Activated CD4-positive, alpha-beta T cell treated with anti-CD3 and anti-CD28 coated beads, Interleukin-2, amount 50 U/mL, for 1 hour (primary cell): ENCODE data around the gene ADCY6.

Experiments used
- DNase-seq: peaks from one replicate; pipeline ENCODE4 v3.0.0-alpha.2; 2020

ADCY6 gene

GRCh38 chr12:48815126-48816110 lies 26.5 kb upstream of the ADCY6 start:
- DNase-seq = no peak

- DNase-seq = peak; percentile 65
These were observed 25.6 kb upstream of the ADCY6 start for GRCh38 chr12:48814262-48815125.

GRCh38 chr12:48813465-48814261 lies 24.8 kb upstream of the ADCY6 start:
- no peak for DNase-seq

GRCh38 chr12:48812389-48812788 lies 23.5 kb upstream of the ADCY6 start:
- no peak for DNase-seq

- no peak for DNase-seq
These were observed 22.7 kb upstream of the ADCY6 start for GRCh38 chr12:48811437-48812090.

GRCh38 chr12:48810903-48811431 lies 22.1 kb upstream of the ADCY6 start:
- DNase-seq = no peak

- no peak for DNase-seq
These were observed 19.1 kb upstream of the ADCY6 start for GRCh38 chr12:48807981-48808380.

GRCh38 chr12:48803675-48804074 lies 14.8 kb upstream of the ADCY6 start:
- no peak for DNase-seq

- no peak for DNase-seq
These were observed 12.1 kb upstream of the ADCY6 start for GRCh38 chr12:48800971-48801370.

- DNase-seq = no peak
These were observed 11.6 kb upstream of the ADCY6 start for GRCh38 chr12:48800457-48800856.

GRCh38 chr12:48796976-48797375 lies 8.1 kb upstream of the ADCY6 start:
- DNase-seq = no peak

- DNase-seq = peak; percentile 52
These were observed 6.9 kb upstream of the ADCY6 start for GRCh38 chr12:48795550-48796455.

- DNase-seq = no peak
These were observed 6.0 kb upstream of the ADCY6 start for GRCh38 chr12:48794870-48795269.

GRCh38 chr12:48793696-48794095 lies 4.8 kb upstream of the ADCY6 start:
- no peak for DNase-seq

GRCh38 chr12:48789858-48790326 lies 1.0 kb upstream of the ADCY6 start:
- no peak for DNase-seq

- DNase-seq = no peak
These were observed 400 bp downstream of the ADCY6 start for GRCh38 chr12:48788524-48788853.

GRCh38 chr12:48787791-48788523 lies 932 bp downstream of the ADCY6 start:
- DNase-seq = no peak

- no peak for DNase-seq
These were observed 2.0 kb downstream of the ADCY6 start for GRCh38 chr12:48786591-48787544.

- no peak for DNase-seq
These were observed 5.5 kb downstream of the ADCY6 start for GRCh38 chr12:48783432-48783831.
